SK-N-SH (cell line): ENCODE measurements around the gene ATP6AP1.

Experiments
- CTCF ChIP-seq: fragments of 200-600 bp; sonication (generic); IDR thresholded peaks from 2 replicates; pipeline ENCODE4 v1.6.1; 2017; ENCODE audit warnings: antibody characterized with exemption, mild to moderate bottlenecking, moderate library complexity
- EP300 ChIP-seq, 2 experiments: IDR thresholded peaks; 2 replicates each; pipeline versions ENCODE4 v1.4.0 to v1.6.1; 2012; ENCODE audit warnings: borderline replicate concordance in 1 of 2, low read depth in 1 of 2, low read length in 1 of 2
- EZH2phosphoT487 ChIP-seq: fragments of 200-600 bp; sonication (generic); IDR thresholded peaks from 2 replicates; pipeline ENCODE4 v1.6.1; 2017; ENCODE audit warnings: low read depth, mixed run types, mild to moderate bottlenecking, antibody characterized with exemption, moderate library complexity, borderline replicate concordance
- GABPA ChIP-seq: IDR thresholded peaks from 2 replicates; pipeline ENCODE4 v1.4.0; 2012; ENCODE audit warnings: low read depth, mild to moderate bottlenecking
- NFIC ChIP-seq: IDR thresholded peaks from 2 replicates; pipeline ENCODE4 v1.4.0; 2012; ENCODE audit warnings: borderline replicate concordance
- NRF1 ChIP-seq: IDR thresholded peaks from 2 replicates; pipeline ENCODE4 v1.6.1; 2012; ENCODE audit warnings: low read depth, mild to moderate bottlenecking, low read length
- POLR2AphosphoS5 ChIP-seq: IDR thresholded peaks from 2 replicates; pipeline ENCODE4 v1.6.1; 2012; ENCODE audit warnings: low read depth, low read length
- RAD21 ChIP-seq: IDR thresholded peaks from 2 replicates; pipeline ENCODE4 v1.6.1; 2012; ENCODE audit warnings: mild to moderate bottlenecking, low read length
- REST ChIP-seq: IDR thresholded peaks from 2 replicates; pipeline ENCODE4 v1.6.1; 2012; ENCODE audit warnings: mild to moderate bottlenecking, low read depth, low read length, moderate library complexity
- TAF1 ChIP-seq: IDR thresholded peaks from 2 replicates; pipeline ENCODE4 v1.6.1; 2012; ENCODE audit warnings: low read depth, mild to moderate bottlenecking, low read length, moderate library complexity, borderline replicate concordance
- USF1 ChIP-seq: IDR thresholded peaks from 2 replicates; pipeline ENCODE4 v1.4.0; 2012; ENCODE audit warnings: low read depth, borderline replicate concordance
- USF2 ChIP-seq: fragments of 150-350 bp; IDR thresholded peaks from 2 replicates; pipeline ENCODE4 v1.6.1; 2017; ENCODE audit warnings: antibody characterized with exemption, low read length, low read depth, borderline replicate concordance
- YY1 ChIP-seq: IDR thresholded peaks from 2 replicates; pipeline ENCODE4 v1.4.0; 2012; ENCODE audit warnings: low read depth, mild to moderate bottlenecking

- no peak for TF ChIP-seq USF1
- no peak for TF ChIP-seq POLR2AphosphoS5
- TF ChIP-seq EP300 (IDR thresholded peaks at IDR 0.05; ENCODE audit: borderline replicate concordance in 1 of 2, low read depth in 1 of 2, low read length in 1 of 2): no peak
- no peak for TF ChIP-seq GABPA
- no peak for TF ChIP-seq EZH2phosphoT487
- no peak for TF ChIP-seq CTCF
- no peak for TF ChIP-seq USF2
- no peak for TF ChIP-seq YY1
- no peak for TF ChIP-seq NRF1
- no peak for TF ChIP-seq TAF1
- no peak for TF ChIP-seq RAD21
- no peak for TF ChIP-seq NFIC
- TF ChIP-seq REST: no peak
Measured at GRCh38 chrX:154483325-154483724, 54.8 kb downstream of the ATP6AP1 start.
